Omental fat pad (tissue), 4 donors: ENCODE data around the gene NFIB. TPM values are rescaled to one million over a fixed set of nuclear protein-coding genes. Genes with fewer than 3 reads are reported as not detected.
A peak's percentile ranks its signal among the peaks of the same experiment; 100 is the strongest.

Experiments used
- ATAC-seq: fragments of 150-250 bp; one replicate; pipeline ENCODE4 v1.9.1; 2016; ENCODE audit warnings: mild to moderate bottlenecking, moderate library complexity; ENCODE audit not compliant: low FRiP score
- DNase-seq: peaks from one replicate; pipeline ENCODE4 v3.0.0-alpha.2; 2019; ENCODE audit warnings: low spot score
- total RNA-seq, 4 donors: library from RNA; depleted of rRNA; stranded (reverse); fragments of >200 nt; gene quantifications; one replicate each; pipeline ENCODE4 v1.1.0, GENCODE V29; 2016
- TF ChIP-seq, protein P1 (sequence below), 3 donors: fragments of 450-650 bp; IDR thresholded peaks; one replicate each; pipeline ENCODE4 v1.5.1; 2016 to 2017; ENCODE audit warnings: antibody characterized with exemption in 3 of 3, mild to moderate bottlenecking in 3 of 3, moderate library complexity in 2 of 3

The NFIB gene
- total RNA-seq, 4 donors from 2014 or later, result 55.1 to 265 (median 106) TPM

DNA sequence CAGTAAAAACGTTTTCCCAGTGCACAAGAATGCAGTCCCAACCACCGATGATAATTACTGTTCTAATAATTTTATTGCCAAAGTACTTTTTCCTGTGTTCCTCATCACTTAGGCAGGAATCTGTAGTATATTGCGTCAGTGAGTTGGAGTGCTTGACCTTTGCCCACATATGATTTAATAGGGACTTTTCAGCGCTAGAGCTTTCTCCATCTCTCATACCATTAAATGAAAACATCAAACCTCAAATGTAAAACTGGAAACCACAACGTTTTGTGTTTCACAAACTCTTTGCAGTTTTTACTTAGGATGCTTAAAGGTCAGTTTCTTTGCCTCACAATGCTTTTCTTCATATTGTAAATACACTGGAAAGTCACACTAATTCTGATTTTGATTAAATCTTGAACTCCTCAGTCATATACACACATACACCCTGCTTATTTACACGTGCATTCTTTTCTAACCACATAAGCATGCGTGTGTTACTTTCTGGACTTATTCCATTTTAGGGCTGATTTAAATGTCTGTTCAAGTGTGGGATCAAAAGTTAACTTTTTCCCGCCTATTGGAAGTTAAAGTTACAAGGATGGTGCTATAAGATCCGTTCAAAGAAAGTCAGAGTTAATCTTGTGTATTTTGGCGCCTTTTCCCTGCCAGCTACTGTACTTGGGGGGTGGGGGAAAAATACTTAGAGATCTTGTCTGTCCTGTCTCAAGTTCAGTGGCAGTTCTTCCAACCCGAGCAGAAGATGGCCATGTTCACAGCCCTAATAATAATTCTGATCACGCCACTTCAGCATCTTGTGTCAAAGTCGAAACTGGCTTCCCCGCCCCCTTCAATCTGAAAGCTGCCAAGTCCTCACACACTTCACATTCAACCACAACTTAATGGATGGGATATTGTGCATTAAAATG, 6.6 kb upstream of the NFIB start:
- DNase-seq (no peak), ATAC-seq (no peak)
- TF ChIP-seq, protein P1, sequence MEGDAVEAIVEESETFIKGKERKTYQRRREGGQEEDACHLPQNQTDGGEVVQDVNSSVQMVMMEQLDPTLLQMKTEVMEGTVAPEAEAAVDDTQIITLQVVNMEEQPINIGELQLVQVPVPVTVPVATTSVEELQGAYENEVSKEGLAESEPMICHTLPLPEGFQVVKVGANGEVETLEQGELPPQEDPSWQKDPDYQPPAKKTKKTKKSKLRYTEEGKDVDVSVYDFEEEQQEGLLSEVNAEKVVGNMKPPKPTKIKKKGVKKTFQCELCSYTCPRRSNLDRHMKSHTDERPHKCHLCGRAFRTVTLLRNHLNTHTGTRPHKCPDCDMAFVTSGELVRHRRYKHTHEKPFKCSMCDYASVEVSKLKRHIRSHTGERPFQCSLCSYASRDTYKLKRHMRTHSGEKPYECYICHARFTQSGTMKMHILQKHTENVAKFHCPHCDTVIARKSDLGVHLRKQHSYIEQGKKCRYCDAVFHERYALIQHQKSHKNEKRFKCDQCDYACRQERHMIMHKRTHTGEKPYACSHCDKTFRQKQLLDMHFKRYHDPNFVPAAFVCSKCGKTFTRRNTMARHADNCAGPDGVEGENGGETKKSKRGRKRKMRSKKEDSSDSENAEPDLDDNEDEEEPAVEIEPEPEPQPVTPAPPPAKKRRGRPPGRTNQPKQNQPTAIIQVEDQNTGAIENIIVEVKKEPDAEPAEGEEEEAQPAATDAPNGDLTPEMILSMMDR (IDR thresholded peaks at IDR 0.05), result no peak

DNA sequence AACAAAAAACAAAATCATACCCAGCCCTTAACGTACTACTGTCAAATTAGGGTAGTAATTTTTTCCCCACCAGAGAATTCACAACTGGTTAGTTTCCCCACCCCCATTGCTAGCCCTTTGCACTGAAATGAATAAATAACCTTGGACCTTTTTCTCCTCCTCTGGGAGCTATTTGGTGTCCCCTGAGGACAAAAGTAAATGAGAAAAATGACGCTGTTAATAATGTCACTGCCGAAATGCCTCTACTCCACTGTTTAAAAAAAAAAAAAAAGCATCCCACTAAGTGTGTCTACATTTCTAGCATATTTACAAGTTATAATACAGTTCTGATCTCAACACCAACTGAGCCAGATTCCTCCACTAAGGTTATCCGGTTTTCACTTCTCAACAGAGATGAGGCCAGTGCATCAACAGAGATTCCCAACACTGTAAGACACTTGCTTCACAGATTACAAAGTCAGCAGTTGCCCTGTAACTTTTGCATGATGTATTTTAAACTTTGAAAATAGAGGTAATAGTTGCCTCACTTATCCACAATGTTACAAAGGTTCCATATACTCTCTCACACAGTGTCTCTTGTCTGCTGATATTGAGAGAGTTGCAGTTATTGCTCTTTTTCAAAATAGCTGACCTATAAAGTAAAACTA, 5.1 kb upstream of the NFIB start:
- DNase-seq, result no peak
- ATAC-seq, result no peak
- TF ChIP-seq, protein P1 (IDR thresholded peaks at IDR 0.05), result no peak

DNA sequence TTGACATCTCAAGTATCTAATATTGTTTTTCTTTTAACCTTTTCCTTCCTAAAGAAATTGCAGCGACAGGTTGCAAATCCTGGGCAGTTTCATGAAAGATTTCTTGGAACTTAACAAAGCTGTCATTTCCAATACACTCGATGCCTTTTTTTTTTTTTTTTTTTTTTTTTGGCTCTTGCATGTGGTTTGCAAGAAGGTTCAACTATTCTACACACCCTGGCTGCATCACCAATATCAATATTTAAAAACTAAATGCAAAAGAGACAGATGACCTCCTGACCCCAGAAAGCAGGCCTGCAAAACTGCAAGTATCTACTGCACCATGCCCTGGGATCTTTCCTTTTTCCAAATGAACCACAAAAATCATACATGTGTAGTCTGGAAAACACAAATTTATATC, 4.4 kb upstream of the NFIB start:
- TF ChIP-seq, protein P1 (IDR thresholded peaks at IDR 0.05), result no peak
- DNase-seq, result no peak
- ATAC-seq, result no peak

DNA sequence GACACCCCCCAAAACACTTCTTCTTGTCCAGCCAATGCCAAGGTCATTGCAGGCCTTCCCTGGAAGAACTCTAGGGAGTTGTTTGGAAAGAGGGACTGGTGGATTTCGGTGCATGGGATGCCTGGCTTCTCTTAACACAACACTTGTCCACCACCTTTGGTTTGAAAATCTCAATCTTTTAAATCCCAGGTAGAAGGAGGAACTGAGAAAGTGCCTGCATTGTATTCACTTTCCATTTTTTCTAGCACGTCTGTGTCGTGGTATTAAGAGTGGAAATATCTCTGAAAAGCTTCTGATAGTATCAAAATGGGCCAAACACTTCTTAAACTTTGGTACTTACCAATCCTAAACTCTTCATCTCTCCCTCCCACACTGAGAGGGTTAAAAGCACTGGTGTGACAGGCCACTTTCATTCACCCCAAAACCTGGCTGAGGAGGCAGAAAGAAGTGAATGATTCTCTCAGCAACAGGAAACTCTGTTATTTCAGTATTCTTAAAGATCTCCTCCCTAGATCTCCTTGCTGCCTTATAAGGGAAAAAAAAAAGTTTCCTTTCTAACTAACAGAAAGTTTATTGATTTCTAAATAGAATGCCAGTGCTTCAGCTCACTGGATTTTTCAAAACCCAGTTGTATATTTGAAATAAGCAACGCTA, 3.9 kb upstream of the NFIB start:
- DNase-seq (no peak), ATAC-seq (no peak)
- TF ChIP-seq, protein P1 (IDR thresholded peaks at IDR 0.05), result no peak

GRCh38 chr9:14316602-14317300, 2.8 kb upstream of the NFIB start:
- DNase-seq (no peak), ATAC-seq (no peak)
- TF ChIP-seq, protein P1 (IDR thresholded peaks at IDR 0.05), result no peak

DNA sequence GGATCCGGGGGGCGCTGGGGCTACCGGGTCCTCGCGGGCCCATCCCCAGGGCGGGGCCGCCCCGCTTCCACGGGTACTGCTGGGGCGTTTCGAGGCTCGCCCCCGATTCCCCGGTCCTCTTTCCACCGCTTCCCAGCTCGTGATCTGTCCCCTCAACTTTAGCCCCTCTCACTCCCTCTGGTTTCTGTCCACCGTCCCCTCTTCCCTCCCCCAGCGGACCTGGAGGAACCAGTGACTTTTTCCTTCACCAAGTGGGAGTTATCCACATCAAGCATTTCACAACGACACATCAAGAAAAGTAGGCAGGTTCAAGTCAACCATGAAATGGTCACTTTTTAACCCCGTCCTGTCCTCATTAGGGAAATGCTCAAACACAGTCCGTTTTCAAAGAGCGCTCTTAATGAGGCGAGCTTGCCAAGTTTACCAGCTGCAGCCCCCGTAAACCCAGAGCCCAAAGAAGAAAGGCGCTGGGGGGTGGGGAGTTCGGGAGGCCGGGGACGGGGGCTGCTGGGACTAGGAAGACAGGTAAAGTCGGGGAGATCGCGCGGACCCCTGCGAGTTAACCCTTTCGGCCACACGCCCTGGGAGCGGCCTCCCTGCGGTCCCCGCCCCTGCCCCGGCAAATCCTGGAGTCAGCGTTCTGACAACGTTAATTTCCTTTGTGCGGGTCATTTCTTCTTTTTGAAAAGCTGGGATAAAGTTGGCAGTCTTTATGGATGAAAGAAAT, 2.1 kb upstream of the NFIB start:
- TF ChIP-seq, protein P1 (IDR thresholded peaks at IDR 0.05), result no peak
- DNase-seq (no peak), ATAC-seq (peak; percentile 1)
